Parathyroid adenoma (tissue), 2 donors: ENCODE measurements around the gene SLC7A8.

Source experiments
- H2AFZ ChIP-seq: fragments of 300-600 bp; sonication (generic); one replicate; pipeline ENCODE4 v1.7.0; 2017; ENCODE audit warnings: antibody characterized with exemption, mild to moderate bottlenecking
- H3K27ac ChIP-seq: fragments of 300-600 bp; sonication (generic); one replicate; pipeline ENCODE4 v1.7.0; 2017
- H3K27me3 ChIP-seq: fragments of 300-600 bp; sonication (generic); one replicate; pipeline ENCODE4 v1.7.0; 2017; ENCODE audit warnings: low read length; ENCODE audit not compliant: control insufficient read depth, insufficient read depth
- H3K36me3 ChIP-seq: fragments of 300-600 bp; sonication (generic); one replicate; pipeline ENCODE4 v1.7.0; 2017; ENCODE audit warnings: low read length; ENCODE audit not compliant: control insufficient read depth, insufficient read depth
- H3K4me1 ChIP-seq: fragments of 300-600 bp; sonication (generic); one replicate; pipeline ENCODE4 v1.7.0; 2017; ENCODE audit warnings: control low read depth
- H3K4me2 ChIP-seq: fragments of 300-600 bp; sonication (generic); one replicate; pipeline ENCODE4 v1.7.0; 2017; ENCODE audit warnings: low read length
- H3K4me3 ChIP-seq: fragments of 300-600 bp; sonication (generic); one replicate; pipeline ENCODE4 v1.7.0; 2017; ENCODE audit warnings: low read depth, low read length
- H3K79me2 ChIP-seq: fragments of 300-600 bp; sonication (generic); one replicate; pipeline ENCODE4 v1.7.0; 2017; ENCODE audit warnings: control low read depth
- H3K9ac ChIP-seq: fragments of 300-600 bp; sonication (generic); one replicate; pipeline ENCODE4 v1.7.0; 2017; ENCODE audit warnings: mild to moderate bottlenecking
- H3K9me3 ChIP-seq: fragments of 300-600 bp; sonication (generic); one replicate; pipeline ENCODE4 v1.7.0; 2017; ENCODE audit warnings: low read length; ENCODE audit not compliant: control insufficient read depth
- TF ChIP-seq, protein P1 (sequence below): fragments of 300-600 bp; sonication (generic); IDR thresholded peaks from one replicate; pipeline ENCODE4 v1.7.0; 2017; ENCODE audit warnings: antibody characterized with exemption, mild to moderate bottlenecking
- donor health status: primary hyperparathyroidism.

SLC7A8 gene

DNA sequence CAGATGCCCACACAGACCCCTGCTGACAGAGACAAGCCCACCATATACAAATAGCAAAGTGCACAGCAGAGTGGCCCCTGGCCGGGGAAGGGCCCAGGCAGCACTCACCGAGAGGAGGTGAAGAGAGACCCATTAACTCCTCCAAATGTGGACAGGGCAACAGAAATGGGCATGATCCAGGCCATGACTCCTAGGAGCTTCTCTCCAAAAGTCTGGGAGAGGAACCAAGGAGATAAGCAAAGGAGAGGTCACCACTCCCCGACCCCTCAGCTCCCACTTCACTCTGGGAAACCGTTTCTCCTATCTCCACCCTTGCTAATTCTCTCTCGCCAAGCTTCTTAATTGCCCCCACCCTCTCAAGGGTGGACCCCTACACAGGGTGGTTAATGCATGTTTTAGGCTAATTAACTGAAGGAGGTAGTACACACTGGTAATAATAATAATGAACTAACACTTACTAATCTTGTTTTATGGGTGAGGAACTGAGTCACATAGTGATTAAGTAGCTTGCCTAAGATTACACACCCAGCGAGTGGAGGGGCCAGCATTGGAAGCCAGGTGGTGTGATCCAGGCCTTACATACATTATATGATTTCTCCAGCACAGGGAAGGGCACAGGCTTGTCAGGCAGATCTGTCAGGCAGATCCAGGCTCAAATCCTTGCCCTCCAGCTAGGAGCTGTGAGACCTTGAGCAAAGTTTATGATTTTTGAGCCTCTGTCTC is 45.5 kb downstream of the SLC7A8 start:
- Histone ChIP-seq H3K27ac (peak overlapping the region; percentile 60), H2AFZ (no peak overlapping the region), H3K9ac (no peak overlapping the region), H3K4me3 (no peak overlapping the region), H3K27me3 (no peaks in the 10 kb centered on the region), H3K9me3 (no peaks in the 10 kb centered on the region), H3K4me2 (no peak overlapping the region), H3K4me1 (peaks cover 26% of the 10 kb centered on the region), H3K36me3 (no peaks in the 10 kb centered on the region), H3K79me2 (peaks cover 11% of the 10 kb centered on the region)
- TF ChIP-seq, protein P1, sequence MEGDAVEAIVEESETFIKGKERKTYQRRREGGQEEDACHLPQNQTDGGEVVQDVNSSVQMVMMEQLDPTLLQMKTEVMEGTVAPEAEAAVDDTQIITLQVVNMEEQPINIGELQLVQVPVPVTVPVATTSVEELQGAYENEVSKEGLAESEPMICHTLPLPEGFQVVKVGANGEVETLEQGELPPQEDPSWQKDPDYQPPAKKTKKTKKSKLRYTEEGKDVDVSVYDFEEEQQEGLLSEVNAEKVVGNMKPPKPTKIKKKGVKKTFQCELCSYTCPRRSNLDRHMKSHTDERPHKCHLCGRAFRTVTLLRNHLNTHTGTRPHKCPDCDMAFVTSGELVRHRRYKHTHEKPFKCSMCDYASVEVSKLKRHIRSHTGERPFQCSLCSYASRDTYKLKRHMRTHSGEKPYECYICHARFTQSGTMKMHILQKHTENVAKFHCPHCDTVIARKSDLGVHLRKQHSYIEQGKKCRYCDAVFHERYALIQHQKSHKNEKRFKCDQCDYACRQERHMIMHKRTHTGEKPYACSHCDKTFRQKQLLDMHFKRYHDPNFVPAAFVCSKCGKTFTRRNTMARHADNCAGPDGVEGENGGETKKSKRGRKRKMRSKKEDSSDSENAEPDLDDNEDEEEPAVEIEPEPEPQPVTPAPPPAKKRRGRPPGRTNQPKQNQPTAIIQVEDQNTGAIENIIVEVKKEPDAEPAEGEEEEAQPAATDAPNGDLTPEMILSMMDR = no peak

DNA sequence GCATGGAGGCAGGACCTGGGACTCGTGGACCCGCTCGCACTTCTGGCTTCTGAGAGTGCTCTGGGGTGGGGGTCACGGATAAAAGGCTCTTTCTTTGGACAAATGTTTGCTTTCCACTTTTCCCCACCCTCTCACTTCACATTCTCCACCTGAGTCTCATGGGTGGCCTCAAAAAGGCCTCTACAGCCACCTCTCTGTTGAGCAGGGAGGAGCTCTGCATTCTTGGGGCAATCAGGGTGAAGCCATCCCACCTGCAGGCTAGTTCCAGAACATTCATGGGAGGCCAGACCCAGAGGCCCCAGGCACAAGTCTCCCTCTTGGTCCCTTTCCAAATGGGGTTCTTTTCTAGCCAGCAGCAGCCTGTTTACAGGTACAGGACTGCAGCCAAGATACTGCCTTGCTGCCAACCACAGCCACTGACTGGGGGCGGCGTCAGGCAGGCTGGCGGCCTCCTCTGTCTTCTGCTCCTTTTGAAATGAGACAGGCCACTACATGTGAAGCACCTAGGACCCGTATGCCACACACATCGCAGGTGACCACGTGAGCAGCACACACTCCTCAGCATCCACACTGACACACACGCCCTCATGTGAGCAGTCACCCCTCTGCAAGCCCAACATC is 46.2 kb downstream of the SLC7A8 start:
- Histone ChIP-seq H2AFZ (no peak overlapping the region), H3K9ac (no peak overlapping the region), H3K4me1 (peaks cover 21% of the 10 kb centered on the region), H3K27me3 (no peaks in the 10 kb centered on the region), H3K9me3 (no peaks in the 10 kb centered on the region), H3K4me3 (no peak overlapping the region), H3K79me2 (peaks cover 11% of the 10 kb centered on the region), H3K36me3 (no peaks in the 10 kb centered on the region), H3K27ac (peak overlapping the region; percentile 60), H3K4me2 (no peak overlapping the region)
- TF ChIP-seq, protein P1 = no peak

DNA sequence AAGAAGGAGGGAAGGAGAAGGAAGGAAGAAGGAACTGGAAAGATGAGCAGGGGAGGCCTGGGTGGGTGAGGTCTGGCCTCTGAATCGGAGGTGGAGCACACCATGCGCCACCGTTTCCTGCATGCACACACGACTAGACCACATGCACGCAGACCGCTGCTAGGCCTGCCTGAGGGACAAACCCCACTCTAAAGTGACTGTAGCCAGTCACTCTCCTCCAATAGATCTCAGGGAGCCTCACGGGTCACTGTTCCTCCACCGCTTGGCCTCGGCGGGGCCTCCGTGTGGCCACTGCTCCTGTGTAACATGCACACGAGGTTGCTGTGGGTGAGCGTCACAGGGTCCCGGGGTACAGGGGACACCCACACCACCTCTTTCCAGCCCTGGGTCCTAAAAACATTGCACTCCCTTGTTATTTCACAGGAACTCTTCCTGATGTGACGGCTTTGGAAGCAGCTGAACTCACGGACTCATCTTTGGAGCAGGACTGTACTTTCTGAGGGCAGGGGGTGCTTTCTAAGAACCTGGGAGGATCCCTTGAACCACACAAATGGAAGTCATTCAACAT is 46.8 kb downstream of the SLC7A8 start:
- Histone ChIP-seq H2AFZ (no peak overlapping the region), H3K9me3 (no peaks in the 10 kb centered on the region), H3K27ac (peak overlapping the region; percentile 60), H3K9ac (no peak overlapping the region), H3K4me2 (no peak overlapping the region), H3K4me1 (peaks cover 16% of the 10 kb centered on the region), H3K27me3 (no peaks in the 10 kb centered on the region), H3K4me3 (no peak overlapping the region), H3K36me3 (no peaks in the 10 kb centered on the region), H3K79me2 (peaks cover 5% of the 10 kb centered on the region)
- TF ChIP-seq, protein P1 = no peak

DNA sequence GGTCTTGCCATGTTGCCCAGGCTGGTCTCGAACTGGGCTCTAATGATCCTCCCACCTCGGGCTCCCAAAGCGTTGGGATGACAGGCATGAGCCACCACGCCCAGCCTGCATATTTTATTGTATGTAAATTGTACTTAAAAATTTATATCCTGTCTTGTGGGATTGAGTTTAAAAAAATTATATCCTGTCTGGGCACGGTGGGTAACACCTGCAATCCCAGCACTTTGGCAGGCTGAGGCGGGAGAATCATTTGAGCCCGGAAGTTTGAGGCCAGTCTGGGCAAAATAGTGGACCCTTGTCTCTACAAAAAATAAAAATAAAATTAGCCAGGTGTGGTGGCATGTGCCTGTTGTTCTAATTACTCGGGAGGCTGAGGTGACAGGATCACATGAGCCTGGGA is 50.5 kb downstream of the SLC7A8 start:
- no peaks in the 10 kb centered on the region for H3K27me3 ChIP-seq
- H3K4me3 ChIP-seq = no peak overlapping the region
- TF ChIP-seq, protein P1 = no peak
- no peak overlapping the region for H3K27ac ChIP-seq
- no peak overlapping the region for H3K9ac ChIP-seq
- H3K79me2 ChIP-seq = peaks cover 4% of the 10 kb centered on the region
- H3K36me3 ChIP-seq = no peaks in the 10 kb centered on the region
- no peaks in the 10 kb centered on the region for H3K9me3 ChIP-seq
- H2AFZ ChIP-seq = no peak overlapping the region
- no peak overlapping the region for H3K4me2 ChIP-seq
- peaks cover 39% of the 10 kb centered on the region for H3K4me1 ChIP-seq
